Heart left ventricle (tissue), 16 donors: Measurements from ENCODE around the gene EHD1. TPM values are rescaled to one million over a fixed set of nuclear protein-coding genes. Genes with fewer than 3 reads are reported as not detected.

ENCODE experiments used
- ATAC-seq, 4 donors: fragments of 200-7000 bp; cut with Tn5 transposase; one replicate each; pipeline ENCODE4 v1.9.1; 2020 to 2022; ENCODE audit warnings: moderate library complexity in 4 of 4, mild to moderate bottlenecking in 3 of 4, moderate number of reproducible peaks in 1 of 4
- DNase-seq, 5 donors: peaks; one replicate each; pipeline ENCODE4 v3.0.0-alpha.2; 2020
- H3K27ac ChIP-seq, 12 donors: fragments of 200-600 bp; sonication (generic) in 4 of 12; one replicate each; pipeline versions ENCODE4 v1.5.0 to v1.8.0; 2016 to 2022; ENCODE audit warnings: mild to moderate bottlenecking in 2 of 12
- H3K27me3 ChIP-seq, 9 donors: fragments of 200-600 bp; sonication (generic) in 2 of 9; one replicate each; pipeline versions ENCODE4 v1.5.1 to v1.8.0; 2016 to 2022; ENCODE audit warnings: mild to moderate bottlenecking in 3 of 9
- H3K36me3 ChIP-seq, 9 donors: fragments of 200-600 bp; sonication (generic) in 2 of 9; one replicate each; pipeline versions ENCODE4 v1.5.0 to v1.8.0; 2018 to 2022; ENCODE audit warnings: mild to moderate bottlenecking in 2 of 9
- H3K4me1 ChIP-seq, 12 donors: fragments of 200-600 bp; sonication (generic) in 4 of 12; one replicate each; pipeline versions ENCODE4 v1.5.0 to v1.8.0; 2016 to 2022; ENCODE audit warnings: mild to moderate bottlenecking in 3 of 12
- H3K4me3 ChIP-seq, 12 donors: fragments of 200-600 bp; sonication (generic) in 4 of 12; one replicate each; pipeline versions ENCODE4 v1.5.0 to v1.8.0; 2017 to 2022; ENCODE audit warnings: mild to moderate bottlenecking in 9 of 12, moderate library complexity in 4 of 12
- H3K9me3 ChIP-seq, 12 donors: fragments of 200-600 bp; sonication (generic) in 4 of 12; one replicate each; pipeline versions ENCODE4 v1.5.0 to v1.8.0; 2016 to 2022; ENCODE audit warnings: mild to moderate bottlenecking in 1 of 12
- CTCF ChIP-seq, 12 donors: fragments of 200-600 bp; sonication (generic) in 4 of 12; IDR thresholded peaks; one replicate each; pipeline versions ENCODE4 v1.5.0 to v1.8.0; 2018 to 2022; ENCODE audit warnings: antibody characterized with exemption in 12 of 12, mild to moderate bottlenecking in 5 of 12
- POLR2A ChIP-seq, 2 donors: fragments of 450-650 bp; IDR thresholded peaks; one replicate each; pipeline ENCODE4 v1.6.1; 2017; ENCODE audit warnings: antibody characterized with exemption in 2 of 2, mild to moderate bottlenecking in 2 of 2, moderate library complexity in 2 of 2
- WGBS, 4 donors: extraction: QIAGEN DNeasy Blood & Tissue Kit in 2 of 4; methylation state at CpG; one replicate each; pipeline versions ENCODE4 v1.1.5 to v1.1.7; 2013 to 2018; 5-methylcytosine and 5-hydroxymethylcytosine counted together
- intact Hi-C, 10 donors: fragments of 100-400 bp; cut with DNase I; formaldehyde crosslinking; loops; one replicate each; pipeline versions ENCODE4 v1.11.1 to v1.14.2; 2022
- polyA plus RNA-seq, 2 donors: library from polyadenylated mRNA; stranded (reverse); fragments of 200-250 nt; gene quantifications; one replicate each; pipeline ENCODE4 v1.2.3, GENCODE V29; 2013
- total RNA-seq, 9 donors: library from RNA; depleted of rRNA in 2 of 9; stranded (reverse); fragments of >200 nt in 2 of 9; fragmentation: NEBNext Ultra II Directional in 3 of 9; extraction: Animal tissue kit (Norgen Biotek cat#: 25700) in 3 of 9; gene quantifications; one replicate each; pipeline versions ENCODE4 v1.1.0 to v1.2.4, GENCODE V29; 2016 to 2023
- donor health status: ischemic (EF 13 %, LVEDD 7.1; RV severe dilation, severe dysfunction).
- donor health status: healthy with polysubstance abuse.
- donor health status: DM: no; HTN: yes; CAD: no.
- donor health status: DM: no; HTN: no; CAD: no.
- donor health status: ischemic (EF 25% LVEDD 6.9; RV normal size, moderate dysfunction).
- donor health status: ischemic (EF 25% LVEDD 5.7; RV mildly dilated, moderate dysfunction).
- donor health status: healthy.
- donor health status: DM: yes; HTN: yes; CAD: no.
- donor health status: ischemic (EF 35%, LVEDD 5.7; RV mildly dilated, moderate dysfunction).
- donor health status: nonischemic (EF 11% LVEDD 7.7; RV severe dilation, severe dysfunction).
- donor health status: DM: yes; HTN: yes; CAD: no.
- donor health status: PGD.
- donor health status: ischemic (EF 29% LVEDD 5.4; RV normal size, mild dysfunction).
- donor health status: nonischemic (EF 23%, LVEDD 6.1; RV moderate dilation, normal function).

EHD1 gene
- total and polyA plus RNA-seq, 11 donors, result 27.9 to 102 (median 58.0) TPM

- WGBS, 4 donors, result 87 to 93% (median 90%) methylated on average over 19 to 41 of the region's 41 CpGs
- no peak for TF ChIP-seq POLR2A (IDR thresholded peaks at IDR 0.05)
- no peak for TF ChIP-seq CTCF (IDR thresholded peaks at IDR 0.05)
- no peaks in the 10 kb centered on the region for H3K27me3 ChIP-seq
- intact Hi-C loops, result no loop called here
- peaks cover 5 to 49% (median 28%) of the 10 kb centered on the region in 12 donors for H3K4me1 ChIP-seq
- no peaks in the 10 kb centered on the region for H3K9me3 ChIP-seq
- H3K4me3 ChIP-seq, result peak overlapping the region in 3 of 12 donors; percentile 64 to 87 (median 75)
- ATAC-seq, result no peak
- peak in 1 of 5 donors; percentile 13 for DNase-seq
- H3K36me3 ChIP-seq, result peaks cover 0 to 44% (median 21%) of the 10 kb centered on the region in 9 donors
- H3K27ac ChIP-seq, result peak overlapping the region; percentile 36 to 97 (median 92)
Observed at GRCh38 chr11:64804346-64805210, 73.8 kb downstream of the EHD1 start.

- H3K27me3 ChIP-seq, result no peaks in the 10 kb centered on the region
- ATAC-seq (peak in 3 of 4 donors; percentile 3 to 5 (median 3)), DNase-seq (no peak)
- WGBS, 4 donors, result 39 to 50% (median 41%) methylated on average over 15 of the region's 15 CpGs
- intact Hi-C loops, result no loop called here
- TF ChIP-seq CTCF (IDR thresholded peaks at IDR 0.05), result no peak
- TF ChIP-seq POLR2A (IDR thresholded peaks at IDR 0.05), result no peak
- H3K4me3 ChIP-seq, result peak overlapping the region in 11 of 12 donors; percentile 52 to 89 (median 75)
- peaks cover 0 to 46% (median 21%) of the 10 kb centered on the region in 9 donors for H3K36me3 ChIP-seq
- peak overlapping the region; percentile 36 to 97 (median 92) for H3K27ac ChIP-seq
- peaks cover 5 to 47% (median 24%) of the 10 kb centered on the region in 12 donors for H3K4me1 ChIP-seq
- no peaks in the 10 kb centered on the region for H3K9me3 ChIP-seq
Observed at GRCh38 chr11:64803846-64804345, 74.5 kb downstream of the EHD1 start.

GRCh38 chr11:64803158-64803845 is 75.1 kb downstream of the EHD1 start, which contains the start of gene MAP4K2:
Gene MAP4K2 (minus strand): TSS chr11:64803214. CDS start chr11:64803149, 65 bp downstream.
- peaks cover 0 to 47% (median 24%) of the 10 kb centered on the region in 9 donors for H3K36me3 ChIP-seq
- peak within 1 kb of the TSS; percentile 78 to 97 (median 92) for H3K27ac ChIP-seq
- TF ChIP-seq POLR2A (IDR thresholded peaks at IDR 0.05), result peak in 1 of 2 donors; percentile 45
- peak in 9 of 12 donors; percentile 6 to 55 (median 33) for TF ChIP-seq CTCF (IDR thresholded peaks at IDR 0.05)
- DNase-seq (peak; percentile 90 to 94 (median 93)), ATAC-seq (peak; percentile 70 to 89 (median 84))
- H3K4me3 ChIP-seq, result peak within 1 kb of the TSS; percentile 35 to 89 (median 71)
- intact Hi-C loops, result no loop called here
- no peaks in the 10 kb centered on the region for H3K9me3 ChIP-seq
- H3K27me3 ChIP-seq, result no peaks in the 10 kb centered on the region
- H3K4me1 ChIP-seq, result peaks cover 5 to 47% (median 24%) of the 10 kb centered on the region in 12 donors
- WGBS, 4 donors, result 1% methylated on average over 19 to 58 of the region's 58 CpGs
